GM21576 (cell line): Measurements from ENCODE around the gene CLN5.
"Not testable (repeated sequence)": the region's sequence is repeated elsewhere in the genome, so short reads cannot be mapped to it uniquely, and the experiment has no call there.

Experiments
- ATAC-seq: cut with Tn5 transposase; IDR thresholded peaks from one replicate; pipeline ENCODE4 v1.9.1; 2021; ENCODE audit warnings: mild to moderate bottlenecking, moderate library complexity; ENCODE audit not compliant: unreplicated experiment

Gene CLN5

GRCh38 chr13:76991796-76992547, at the start of gene CLN5:
Gene CLN5 (plus strand): TSS chr13:76992081. CDS start chr13:76992099, 18 bp downstream.
- peak; percentile 95 for ATAC-seq

DNA sequence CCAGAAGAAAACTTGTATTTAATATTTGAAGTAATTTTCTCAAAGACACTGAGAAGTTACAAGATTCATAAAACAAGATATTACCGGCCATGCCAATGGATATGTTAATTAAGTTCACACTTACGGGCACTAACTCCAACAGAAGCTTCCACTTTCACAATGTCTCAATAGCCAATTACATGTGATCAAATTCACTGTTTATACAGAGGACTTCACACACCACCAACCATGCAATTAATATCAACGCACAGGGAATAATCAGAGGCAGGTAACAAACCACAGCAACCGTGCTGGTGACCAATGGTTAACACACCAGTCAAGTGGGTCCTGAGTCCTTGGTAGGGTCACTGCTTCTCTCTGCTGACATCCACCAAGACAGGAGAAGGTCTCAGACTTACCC, 49.5 kb upstream of the CLN5 start:
- no peak for ATAC-seq

GRCh38 chr13:76943646-76944045, 48.2 kb upstream of the CLN5 start:
- no peak for ATAC-seq

DNA sequence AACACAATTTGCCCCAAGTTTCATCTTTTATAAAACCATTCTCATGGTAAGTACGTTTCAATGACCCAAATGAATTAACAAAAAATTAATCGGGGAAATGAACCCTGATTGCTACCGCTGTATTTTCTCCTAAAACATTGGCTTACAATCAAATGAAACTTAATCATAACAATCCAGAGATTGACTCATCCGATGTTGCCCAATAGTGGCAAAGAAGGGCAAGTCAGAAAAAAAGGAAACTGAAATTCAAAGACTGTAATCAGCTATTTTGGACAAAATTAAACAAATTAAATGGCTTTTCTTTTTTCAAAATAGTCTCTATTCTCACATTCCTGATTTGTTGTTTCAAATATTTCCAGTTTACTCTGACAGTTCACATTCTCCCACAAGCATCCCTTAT, 47.4 kb upstream of the CLN5 start:
- ATAC-seq = no peak

DNA sequence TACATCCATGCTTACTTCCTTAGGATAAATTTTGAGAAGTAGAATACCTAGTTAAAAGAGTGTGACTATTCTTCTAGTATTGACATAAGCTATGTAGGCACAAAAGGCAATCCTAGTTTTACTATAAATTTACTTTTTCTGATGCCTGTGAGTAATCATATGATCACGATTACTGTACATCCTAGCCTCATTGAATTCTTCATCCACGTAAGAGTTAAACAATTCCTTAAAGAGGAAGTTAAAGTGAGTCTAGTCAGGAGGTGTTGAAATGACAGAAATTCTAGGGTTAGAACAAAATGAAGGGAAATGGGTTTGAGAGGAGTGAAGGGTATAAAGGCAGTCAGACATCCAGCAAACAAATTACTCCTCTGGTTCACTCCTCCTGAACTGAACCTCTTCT, 43.7 kb upstream of the CLN5 start, which contains the start of gene ACOD1:
TSS of gene ACOD1 (plus strand) at position 363 of the 400 bp plus-strand sequence. CDS start 48 bp downstream, outside the sequence.
- no peak for ATAC-seq

DNA sequence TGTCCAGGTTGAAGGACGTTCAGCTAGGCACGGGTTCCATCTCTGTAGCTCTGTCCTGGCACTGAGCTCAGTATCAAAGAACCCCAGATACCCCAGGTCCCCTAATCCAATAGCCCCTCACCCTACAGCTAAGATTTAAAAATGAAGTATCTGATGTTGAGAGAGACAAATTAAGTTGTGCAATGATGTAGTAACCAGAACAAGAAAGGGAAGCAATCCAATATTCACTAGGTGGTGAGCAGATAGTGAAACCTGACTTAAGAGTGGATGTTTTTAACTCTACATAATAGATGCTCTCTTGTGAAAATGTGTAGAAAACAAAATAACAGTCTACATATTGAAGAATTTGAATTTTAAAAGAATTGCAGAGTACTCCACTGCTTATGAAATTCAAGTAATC, 41.8 kb upstream of the CLN5 start:
- ATAC-seq = no peak

- no peak for ATAC-seq
Observed at GRCh38 chr13:76953968-76954367, 37.9 kb upstream of the CLN5 start.

DNA sequence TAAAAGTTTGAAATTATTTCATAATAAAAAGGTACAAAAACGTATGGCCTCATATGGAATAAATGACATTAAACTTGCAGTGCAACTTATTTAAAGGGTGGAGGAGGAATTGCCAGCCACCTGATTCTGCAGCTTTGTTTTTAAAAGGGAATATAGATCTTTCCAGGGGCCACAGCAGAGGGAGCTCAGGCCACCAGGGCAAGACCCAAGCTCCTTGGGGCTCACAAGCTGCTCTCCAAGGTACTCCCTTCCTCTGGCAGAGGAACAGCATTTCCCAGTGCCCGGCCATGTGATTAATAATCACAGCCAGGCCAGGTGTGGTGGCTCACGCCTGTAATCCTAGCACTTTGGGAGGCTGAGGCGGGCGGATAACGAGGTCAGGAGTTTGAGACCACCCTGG, 37.3 kb upstream of the CLN5 start:
- ATAC-seq = no peak

GRCh38 chr13:76955193-76955592, 36.7 kb upstream of the CLN5 start:
- ATAC-seq = no peak

DNA sequence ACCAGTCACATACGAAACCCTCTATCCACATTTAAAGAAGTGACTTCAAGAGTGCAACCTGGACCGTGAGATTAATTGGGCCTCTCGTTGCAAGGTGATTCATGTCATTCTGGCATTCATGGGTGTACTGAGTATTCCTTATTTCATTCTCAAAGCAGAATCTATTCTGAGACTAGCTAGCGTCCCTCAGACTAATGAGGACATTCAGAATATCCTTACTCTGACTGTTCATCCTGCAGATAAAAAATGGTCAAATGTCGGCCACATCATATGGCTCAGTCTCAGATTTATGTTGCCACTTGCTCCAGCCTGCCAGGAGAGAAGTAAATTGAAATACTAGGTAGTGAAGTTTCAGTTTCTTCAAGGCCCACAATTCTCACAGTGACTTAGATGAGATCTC, 36.2 kb upstream of the CLN5 start:
- ATAC-seq = no peak

GRCh38 chr13:76958841-76959432, 32.9 kb upstream of the CLN5 start:
- ATAC-seq = no peak

DNA sequence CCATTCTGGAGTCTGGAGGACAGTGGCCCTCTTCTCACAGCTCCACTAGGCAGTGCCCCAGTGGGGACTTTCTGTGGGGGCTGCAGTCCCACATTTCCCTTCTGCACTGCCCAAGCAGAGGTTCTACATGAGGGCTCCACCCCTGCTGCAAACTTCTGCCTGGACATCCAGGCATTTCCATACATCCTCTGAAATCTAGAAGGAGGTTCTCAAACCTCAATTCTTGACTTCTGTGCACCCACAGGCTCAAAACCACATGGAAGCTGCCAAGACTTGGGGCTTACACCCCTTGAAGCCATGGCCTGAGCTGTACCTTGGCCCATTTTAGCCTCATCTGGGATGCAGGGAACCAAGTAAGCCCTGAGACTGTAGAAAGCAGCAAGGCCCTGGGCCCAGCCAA, 32.1 kb upstream of the CLN5 start:
- not testable (repeated sequence) for ATAC-seq

GRCh38 chr13:76965759-76966421, 26.0 kb upstream of the CLN5 start:
- ATAC-seq = no peak

GRCh38 chr13:76967031-76967430, 24.9 kb upstream of the CLN5 start:
- no peak for ATAC-seq

- no peak for ATAC-seq
Observed at GRCh38 chr13:76968041-76968440, 23.8 kb upstream of the CLN5 start.

GRCh38 chr13:76969488-76970365, 22.2 kb upstream of the CLN5 start:
- ATAC-seq = no peak

DNA sequence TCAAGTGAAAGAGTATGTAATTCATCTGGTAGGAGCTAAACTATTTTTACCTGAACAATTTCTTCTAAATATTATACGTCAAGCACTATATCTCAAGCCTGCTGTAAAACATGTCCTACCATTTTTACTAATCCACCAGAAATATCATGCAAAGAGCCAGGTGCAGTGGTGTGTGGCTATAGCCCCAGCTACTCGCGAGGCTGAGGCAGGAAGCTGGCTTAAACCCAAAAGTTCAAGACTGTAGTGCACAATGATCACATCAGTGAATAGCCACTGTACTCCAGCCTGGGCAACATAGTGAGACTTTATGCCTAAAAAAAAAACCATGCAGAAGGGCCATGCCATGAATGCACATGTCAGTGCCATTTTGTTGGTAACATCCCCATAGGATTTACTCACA, 20.7 kb upstream of the CLN5 start:
- peak; percentile 72 for ATAC-seq

- ATAC-seq = no peak
Observed at GRCh38 chr13:76971851-76972829, 19.7 kb upstream of the CLN5 start.

- ATAC-seq = no peak
Observed at GRCh38 chr13:76973920-76974617, 17.8 kb upstream of the CLN5 start.
